ENCODE measurements around the gene C12orf56. TPM values are rescaled to one million over a fixed set of nuclear protein-coding genes. Genes with fewer than 3 reads are reported as not detected.
"Not testable (repeated sequence)": the region's sequence is repeated elsewhere in the genome, so short reads cannot be mapped to it uniquely, and the experiment has no call there.

C12orf56 gene
- total RNA-seq, 1 donor from 2014 or later = 5.1 TPM

- no peak for DNase-seq (ENCODE audit: low spot score)
Measured at GRCh38 chr12:64318605-64319004, 72.0 kb downstream of the C12orf56 start.

DNA sequence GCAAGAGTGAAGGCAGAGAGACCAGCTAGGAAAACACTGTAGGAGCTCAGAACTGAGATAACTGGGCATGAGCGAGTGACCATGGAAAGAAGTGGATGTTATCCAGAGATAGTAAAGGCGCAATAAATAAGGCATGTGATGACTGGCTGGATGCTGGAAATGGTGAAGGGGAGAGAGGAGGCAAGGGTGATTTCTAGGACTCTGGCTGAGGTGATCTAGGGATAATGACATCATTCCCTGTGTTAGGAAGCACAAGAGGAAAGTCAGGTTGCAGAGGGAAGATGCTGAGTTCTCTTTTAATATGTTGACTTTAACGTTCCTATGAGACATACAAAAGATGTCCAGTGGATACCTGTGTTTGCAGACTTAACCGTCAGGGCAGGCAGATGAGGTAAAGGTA, 78.7 kb downstream of the C12orf56 start:
- no peak for DNase-seq (ENCODE audit: low spot score)

DNA sequence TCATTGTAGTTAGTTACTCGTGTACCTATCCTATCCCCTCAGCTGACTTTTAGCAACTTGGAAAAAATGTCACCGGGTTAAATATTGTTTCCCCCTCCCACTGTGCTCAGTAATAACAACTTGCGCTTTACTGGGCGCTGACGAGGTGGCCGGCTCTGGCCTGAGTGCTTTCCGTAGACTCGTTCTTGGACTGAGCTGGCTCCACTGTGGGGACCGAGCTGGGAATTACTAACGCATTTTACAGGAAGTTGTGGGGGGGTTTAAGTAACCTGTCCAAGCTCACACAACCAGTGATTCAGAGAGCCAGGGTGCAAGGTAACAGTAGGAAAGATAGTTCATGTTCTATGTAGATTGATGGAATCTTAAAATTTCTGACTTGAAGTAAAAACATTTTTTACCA, 86.0 kb downstream of the C12orf56 start:
- no peak for DNase-seq (ENCODE audit: low spot score)

- DNase-seq (ENCODE audit: low spot score) = no peak
Measured at GRCh38 chr12:64299628-64300027, 90.9 kb downstream of the C12orf56 start.

- no peak for DNase-seq (ENCODE audit: low spot score)
Measured at GRCh38 chr12:64296301-64296700, 94.3 kb downstream of the C12orf56 start.

- peak; percentile 4 for DNase-seq (ENCODE audit: low spot score)
Measured at GRCh38 chr12:64293654-64294364, 96.7 kb downstream of the C12orf56 start.

- not testable (repeated sequence) for DNase-seq (ENCODE audit: low spot score)
Measured at GRCh38 chr12:64293174-64293573, 97.4 kb downstream of the C12orf56 start.

DNA sequence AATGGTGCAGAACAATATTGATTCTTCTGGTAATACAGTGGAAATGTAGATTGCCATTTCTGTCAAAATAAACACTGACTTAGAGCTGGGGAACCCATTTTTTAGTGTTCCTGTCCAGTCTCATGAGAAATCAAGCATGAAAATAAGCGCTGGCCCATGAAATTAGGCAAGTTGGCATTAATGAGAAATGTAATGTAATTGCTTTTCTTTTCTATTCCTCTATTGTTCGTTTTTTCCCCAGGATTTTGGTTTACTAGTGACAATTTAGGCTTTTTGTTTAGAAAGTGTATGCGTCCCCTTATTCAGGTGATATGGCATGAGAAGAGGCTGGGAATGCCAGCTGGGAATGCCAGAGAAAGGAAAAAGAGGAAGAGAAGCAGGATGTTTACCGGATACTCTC, 104.0 kb downstream of the C12orf56 start:
- DNase-seq (ENCODE audit: low spot score) = no peak

GRCh38 chr12:64284256-64284655, 106.3 kb downstream of the C12orf56 start:
- no peak for DNase-seq (ENCODE audit: low spot score)

DNA sequence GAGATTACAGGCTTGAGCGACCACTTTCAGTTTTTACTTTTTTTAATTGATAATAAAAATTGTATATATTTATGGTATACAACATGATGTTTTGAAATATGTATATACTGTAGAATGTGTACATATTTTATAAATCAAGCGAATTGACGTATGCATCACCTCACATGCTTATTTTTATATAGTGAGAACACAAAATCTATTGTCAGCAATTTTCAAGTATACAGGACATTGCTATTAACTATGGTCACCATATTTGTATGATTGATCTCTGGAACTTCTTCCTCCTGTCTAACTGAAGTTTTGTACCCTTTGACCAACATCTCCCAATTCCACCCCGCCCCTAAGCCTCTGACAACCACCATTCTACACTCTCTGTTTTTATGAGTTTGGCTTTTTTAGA, 112.1 kb downstream of the C12orf56 start:
- DNase-seq (ENCODE audit: low spot score) = no peak

DNA sequence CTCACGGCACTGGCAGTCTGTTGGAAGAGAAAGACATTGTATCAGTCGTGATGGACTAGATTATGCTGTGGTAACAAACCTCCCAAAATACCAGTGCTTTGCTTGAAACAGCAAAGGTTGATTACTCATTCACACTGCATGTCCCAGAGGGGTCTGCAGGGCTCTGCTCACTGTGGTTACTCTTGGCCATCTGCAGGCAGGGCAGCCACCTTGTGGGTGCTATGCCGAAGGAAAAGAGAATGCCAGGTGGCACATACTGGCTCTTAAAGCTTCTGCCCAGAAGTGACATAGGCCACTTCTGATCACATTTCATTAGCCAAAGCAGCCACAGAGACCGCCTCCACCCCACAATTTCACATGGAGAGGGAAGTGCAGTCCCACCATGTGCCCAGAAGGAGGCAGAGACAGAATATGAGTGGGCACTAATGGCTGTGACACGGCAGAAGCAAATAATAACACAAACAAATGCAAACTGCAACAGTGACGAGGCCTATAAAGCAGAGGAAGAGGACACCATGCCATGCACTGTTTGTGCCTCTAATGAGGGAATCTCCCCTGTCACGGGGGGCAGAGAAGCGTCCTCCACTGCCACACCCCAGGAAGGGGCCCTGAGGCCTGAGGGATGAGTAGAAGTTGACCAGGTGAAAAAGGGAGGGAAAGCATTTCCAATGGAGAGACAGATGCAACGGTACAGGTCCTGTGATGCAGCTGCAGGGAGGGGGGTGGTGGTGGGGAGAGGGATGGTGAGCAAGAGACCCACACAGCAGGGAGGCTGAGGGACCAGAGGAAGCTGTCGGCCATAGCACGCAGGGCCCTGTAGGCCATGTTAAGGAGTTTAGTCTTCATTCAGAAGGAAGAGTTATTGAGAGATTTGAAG, 116.8 kb downstream of the C12orf56 start:
- DNase-seq (ENCODE audit: low spot score) = no peak

DNA sequence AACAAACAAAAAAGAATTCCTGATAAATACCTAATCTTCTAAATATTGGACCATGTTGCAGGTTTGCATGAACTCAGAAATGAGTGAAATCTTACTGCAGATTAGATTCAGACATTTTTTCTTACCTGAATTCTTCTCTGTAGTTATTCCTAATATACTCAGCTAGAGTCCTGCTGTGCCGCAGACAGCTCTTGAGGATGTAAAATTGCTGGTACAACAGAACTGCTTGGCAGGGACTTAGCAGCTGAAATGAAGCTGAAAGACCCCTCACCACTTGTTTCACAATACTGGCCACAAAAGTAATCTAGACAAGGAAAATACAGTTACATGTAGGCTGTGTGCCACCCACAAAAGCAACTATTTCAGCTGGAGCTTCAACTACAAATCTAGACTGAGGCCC, 120.1 kb downstream of the C12orf56 start:
- DNase-seq (ENCODE audit: low spot score) = no peak

GRCh38 chr12:64269161-64269560, 121.4 kb downstream of the C12orf56 start:
- no peak for DNase-seq (ENCODE audit: low spot score)

- DNase-seq (ENCODE audit: low spot score) = no peak
Measured at GRCh38 chr12:64268409-64268808, 122.1 kb downstream of the C12orf56 start.

DNA sequence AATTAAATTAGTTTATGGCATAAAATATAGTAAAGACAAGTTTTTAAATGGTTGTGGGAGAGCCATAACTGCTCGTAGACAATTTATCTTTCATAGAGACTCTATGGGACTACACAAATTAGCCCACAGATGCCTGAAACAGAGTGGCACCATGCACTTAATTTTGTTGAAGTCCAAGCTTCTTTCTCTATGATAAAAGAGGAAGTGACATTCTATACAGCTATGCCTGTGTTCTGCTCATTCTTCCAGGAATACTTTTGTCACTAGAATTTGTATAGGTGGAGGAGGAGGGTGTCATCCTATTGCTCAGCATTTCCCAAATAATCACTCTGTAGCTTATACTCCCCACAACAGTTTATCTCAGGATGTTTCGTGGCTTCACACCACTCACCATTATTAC, 124.7 kb downstream of the C12orf56 start:
- no peak for DNase-seq (ENCODE audit: low spot score)

DNA sequence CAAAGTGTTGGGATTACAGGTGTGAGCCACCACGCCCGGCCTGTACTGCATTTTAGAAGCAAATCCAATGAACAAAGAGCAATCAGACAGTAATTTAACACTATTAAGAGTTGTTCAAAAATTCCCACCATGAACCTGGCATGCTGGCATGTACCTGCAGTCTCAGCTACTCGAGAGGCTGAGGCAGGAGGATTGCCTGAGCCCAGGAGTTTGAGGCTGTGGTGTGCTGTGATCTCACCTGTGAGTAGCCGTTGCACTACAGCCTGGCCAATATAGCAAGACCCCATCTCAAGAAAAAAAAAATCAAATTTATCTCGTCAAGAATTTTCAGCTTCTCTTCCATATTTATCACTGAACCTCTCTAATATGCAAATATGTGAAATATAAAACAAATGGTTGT, 128.7 kb downstream of the C12orf56 start:
- DNase-seq (ENCODE audit: low spot score) = no peak

DNA sequence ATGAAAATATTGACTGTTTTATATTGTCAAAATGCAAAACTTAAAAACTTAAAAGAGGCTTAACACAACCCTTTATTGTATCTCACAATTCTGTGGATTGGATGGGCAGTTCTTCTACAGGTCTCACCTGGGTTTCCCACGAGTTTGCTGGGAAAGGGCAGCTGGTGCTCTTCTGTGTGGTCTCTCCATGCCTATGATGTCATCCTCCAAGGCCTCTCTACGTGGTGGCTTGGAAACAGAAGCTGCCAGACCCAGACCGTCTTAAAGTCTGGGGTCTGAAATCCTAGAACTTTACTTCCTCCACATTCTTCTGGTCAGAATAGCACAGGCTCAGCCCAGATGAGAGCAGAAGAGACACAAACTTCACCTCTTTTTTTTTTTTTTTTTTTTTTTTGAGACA, 132.0 kb downstream of the C12orf56 start:
- DNase-seq (ENCODE audit: low spot score) = no peak

- peak; percentile 71 for DNase-seq (ENCODE audit: low spot score)
Measured at GRCh38 chr12:64256166-64256800, 134.3 kb downstream of the C12orf56 start.

- DNase-seq (ENCODE audit: low spot score) = no peak
Measured at GRCh38 chr12:64255249-64255648, 135.3 kb downstream of the C12orf56 start.

DNA sequence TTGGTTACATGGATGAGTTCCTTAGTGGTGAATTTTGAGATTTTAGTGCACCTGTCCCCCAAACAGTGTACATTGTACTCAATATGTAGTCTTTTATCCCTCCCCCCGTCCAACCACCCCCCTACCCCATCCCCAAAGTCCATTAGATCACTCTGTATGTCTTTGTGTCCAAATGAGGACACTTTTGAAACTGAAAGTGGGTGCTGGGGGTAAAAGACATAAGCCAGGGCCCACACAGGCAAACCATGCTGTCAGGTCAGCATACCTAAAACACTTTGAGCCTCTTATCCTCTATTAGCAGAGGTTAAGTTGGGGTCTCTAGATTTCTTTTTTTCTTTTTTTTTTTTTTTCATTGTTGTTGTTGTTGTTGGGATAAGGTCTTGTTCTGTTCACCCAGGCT, 137.2 kb downstream of the C12orf56 start:
- DNase-seq (ENCODE audit: low spot score) = no peak

- DNase-seq (ENCODE audit: low spot score) = no peak
Measured at GRCh38 chr12:64252681-64253080, 137.9 kb downstream of the C12orf56 start.

DNA sequence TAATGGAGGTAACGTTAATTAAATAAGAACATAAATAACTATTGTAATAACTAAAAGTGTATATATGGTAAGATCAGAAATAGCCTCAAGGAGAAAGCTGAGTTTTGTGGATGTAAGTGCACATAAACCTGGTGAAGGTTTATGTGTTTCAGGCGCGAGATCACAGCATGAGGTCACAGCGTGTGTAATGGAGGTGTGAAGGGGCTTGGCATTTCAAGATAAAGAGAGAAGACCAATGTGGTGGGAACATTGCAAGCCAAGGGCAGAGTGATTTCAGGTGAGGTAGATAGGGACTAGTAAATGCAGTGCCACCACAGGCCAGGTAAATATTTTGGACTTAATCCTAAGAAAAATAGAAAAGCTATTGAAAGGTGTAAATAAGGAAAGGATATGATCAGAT, 146.7 kb downstream of the C12orf56 start:
- DNase-seq (ENCODE audit: low spot score) = no peak

DNA sequence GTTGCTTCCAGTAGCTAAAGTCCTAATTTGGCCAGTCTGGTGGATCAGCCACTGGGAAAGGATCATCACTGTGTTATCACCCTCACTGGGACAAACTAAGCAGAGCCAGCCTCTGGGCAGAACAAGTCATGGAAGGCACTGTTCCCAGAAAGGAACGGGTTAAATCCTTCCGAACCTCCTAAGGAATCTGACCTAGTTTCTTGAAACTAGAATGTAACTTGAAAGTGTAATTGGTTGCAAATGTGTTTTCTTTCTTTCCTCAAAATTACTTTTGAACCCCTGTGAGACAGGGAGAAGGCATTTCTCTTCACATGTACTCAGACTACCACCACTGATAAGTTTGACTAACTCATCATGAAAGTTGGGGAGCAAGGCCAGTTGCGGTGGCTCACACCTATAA, 149.8 kb downstream of the C12orf56 start:
- peak; percentile 5 for DNase-seq (ENCODE audit: low spot score)
